WTC11 (cell line): Measurements from ENCODE around the gene CRYGS. TPM values are rescaled to one million over a fixed set of nuclear protein-coding genes. Genes with fewer than 3 reads are reported as not detected.

Source experiments
- ATAC-seq: fragments of 200-7000 bp; cut with Tn5 transposase; 2 replicates; pipeline ENCODE4 v1.10.0; 2021; ENCODE audit warnings: mild to moderate bottlenecking, moderate library complexity
- CTCF ChIA-PET: fragments of 300-600 bp; sonication (Branson Sonifier 250); formaldehyde crosslinking; loops from one replicate; lab custom pipeline; 2021; ENCODE audit warnings: antibody characterized with exemption; lab: Charles Lee
- POLR2A ChIA-PET: fragments of 350-600 bp; sonication (Branson Sonifier 250); formaldehyde crosslinking; loops from one replicate; lab custom pipeline; 2021; ENCODE audit warnings: antibody characterized with exemption; lab: Charles Lee
- DNase-seq: peaks from one replicate; pipeline ENCODE4 v3.0.0; 2021; ENCODE audit warnings: low spot score
- H3K27ac Mint-ChIP-seq: 2 replicates; pipeline ENCODE4 v1.8.0; 2021; ENCODE audit warnings: mixed read lengths
- H3K27me3 Mint-ChIP-seq: 2 replicates; pipeline ENCODE4 v1.8.0; 2021; ENCODE audit warnings: low read depth, mild to moderate bottlenecking, moderate library complexity, mixed read lengths
- H3K36me3 Mint-ChIP-seq: 2 replicates; pipeline ENCODE4 v1.8.0; 2021; ENCODE audit warnings: mixed read lengths
- H3K4me1 Mint-ChIP-seq: 2 replicates; pipeline ENCODE4 v1.8.0; 2022; ENCODE audit warnings: mixed read lengths
- H3K4me3 Mint-ChIP-seq: 2 replicates; pipeline ENCODE4 v1.8.0; 2021; ENCODE audit warnings: mild to moderate bottlenecking, moderate library complexity, mixed read lengths
- H3K9me3 Mint-ChIP-seq: 2 replicates; pipeline ENCODE4 v1.8.0; 2021; ENCODE audit warnings: mixed read lengths
- CBFB ChIP-seq: sonication (generic); formaldehyde crosslinking; IDR thresholded peaks from 2 replicates; pipeline ENCODE4 v1.8.1; 2022; ENCODE audit warnings: mild to moderate bottlenecking, low read depth, missing genetic modification reagents
- CREM ChIP-seq: sonication (generic); formaldehyde crosslinking; IDR thresholded peaks from 2 replicates; pipeline ENCODE4 v1.8.1; 2022; ENCODE audit warnings: mild to moderate bottlenecking, missing genetic modification reagents, moderate library complexity
- EMX1 ChIP-seq: fragments of 250-450 bp; sonication (Bioruptor Pico); IDR thresholded peaks from 2 replicates; pipeline ENCODE4 v1.8.0; 2021; ENCODE audit warnings: mild to moderate bottlenecking
- GRHL2 ChIP-seq: fragments of 250-450 bp; sonication (Bioruptor Pico); IDR thresholded peaks from 2 replicates; pipeline ENCODE4 v1.8.0; 2022; ENCODE audit warnings: mild to moderate bottlenecking, moderate library complexity; ENCODE audit not compliant: insufficient replicate concordance, severe bottlenecking
- JUN ChIP-seq: sonication (generic); formaldehyde crosslinking; IDR thresholded peaks from 2 replicates; pipeline ENCODE4 v1.8.0; 2023; ENCODE audit warnings: mild to moderate bottlenecking, missing genetic modification reagents
- MXD4 ChIP-seq: fragments of 250-450 bp; sonication (Bioruptor Pico); IDR thresholded peaks from 2 replicates; pipeline ENCODE4 v1.8.0; 2021; ENCODE audit warnings: mild to moderate bottlenecking, moderate library complexity, borderline replicate concordance
- NR3C1 ChIP-seq: sonication (generic); formaldehyde crosslinking; conservative IDR thresholded peaks from 2 replicates; pipeline ENCODE4 v1.8.1; 2023; ENCODE audit warnings: low read depth, mild to moderate bottlenecking, missing genetic modification reagents
- TEAD1 ChIP-seq: sonication (generic); formaldehyde crosslinking; IDR thresholded peaks from 2 replicates; pipeline ENCODE4 v1.8.0; 2022; ENCODE audit warnings: mild to moderate bottlenecking, missing genetic modification reagents
- ZNF121 ChIP-seq: sonication (generic); formaldehyde crosslinking; IDR thresholded peaks from 2 replicates; pipeline ENCODE4 v1.8.0; 2023; ENCODE audit warnings: missing genetic modification reagents
- ZNF671 ChIP-seq: fragments of 250-450 bp; sonication (Bioruptor Pico); IDR thresholded peaks from 2 replicates; pipeline ENCODE4 v1.8.0; 2021; ENCODE audit warnings: mild to moderate bottlenecking
- total RNA-seq: library from RNA; stranded (reverse); gene quantifications from 3 replicates; pipeline ENCODE4 v1.2.3, GENCODE V29; 2021
- TF ChIP-seq, protein P1 (sequence below): sonication (generic); formaldehyde crosslinking; IDR thresholded peaks from 2 replicates; pipeline ENCODE4 v1.8.0; 2022; ENCODE audit warnings: mild to moderate bottlenecking, missing genetic modification reagents
- TF ChIP-seq, protein P2 (sequence below): fragments of 250-450 bp; sonication (Bioruptor Pico); IDR thresholded peaks from 2 replicates; pipeline ENCODE4 v2.1.2; 2022; ENCODE audit warnings: mild to moderate bottlenecking, moderate library complexity
- TF ChIP-seq, protein P3 (sequence below): fragments of 250-450 bp; sonication (Bioruptor Pico); IDR thresholded peaks from 2 replicates; pipeline ENCODE4 v1.9.0; 2021; ENCODE audit warnings: mild to moderate bottlenecking
- TF ChIP-seq, protein P4 (sequence below): sonication (generic); formaldehyde crosslinking; IDR thresholded peaks from 2 replicates; pipeline ENCODE4 v1.8.0; 2022; ENCODE audit warnings: missing genetic modification reagents
- TF ChIP-seq, protein P5 (sequence below): fragments of 250-450 bp; sonication (Bioruptor Pico); IDR thresholded peaks from 2 replicates; pipeline ENCODE4 v1.9.0; 2021; ENCODE audit warnings: mild to moderate bottlenecking, borderline replicate concordance
- TF ChIP-seq, protein P6 (sequence below): sonication (generic); formaldehyde crosslinking; IDR thresholded peaks from 2 replicates; pipeline ENCODE4 v1.8.0; 2023; ENCODE audit warnings: mild to moderate bottlenecking, missing genetic modification reagents
- TF ChIP-seq, protein P7 (sequence below): sonication (generic); formaldehyde crosslinking; conservative IDR thresholded peaks from 2 replicates; pipeline ENCODE4 v1.8.1; 2022; ENCODE audit warnings: mild to moderate bottlenecking, missing genetic modification reagents
- TF ChIP-seq, protein P8 (sequence below): sonication (generic); formaldehyde crosslinking; IDR thresholded peaks from 2 replicates; pipeline ENCODE4 v1.8.0; 2022; ENCODE audit warnings: mild to moderate bottlenecking, missing genetic modification reagents
- TF ChIP-seq, protein P9 (sequence below): sonication (generic); formaldehyde crosslinking; IDR thresholded peaks from 2 replicates; pipeline ENCODE4 v1.8.1; 2022; ENCODE audit warnings: low read depth, mild to moderate bottlenecking, moderate library complexity, missing genetic modification reagents, borderline replicate concordance

The CRYGS gene
- total RNA-seq, 1 experiment from 2014 or later = 1.7 TPM

DNA sequence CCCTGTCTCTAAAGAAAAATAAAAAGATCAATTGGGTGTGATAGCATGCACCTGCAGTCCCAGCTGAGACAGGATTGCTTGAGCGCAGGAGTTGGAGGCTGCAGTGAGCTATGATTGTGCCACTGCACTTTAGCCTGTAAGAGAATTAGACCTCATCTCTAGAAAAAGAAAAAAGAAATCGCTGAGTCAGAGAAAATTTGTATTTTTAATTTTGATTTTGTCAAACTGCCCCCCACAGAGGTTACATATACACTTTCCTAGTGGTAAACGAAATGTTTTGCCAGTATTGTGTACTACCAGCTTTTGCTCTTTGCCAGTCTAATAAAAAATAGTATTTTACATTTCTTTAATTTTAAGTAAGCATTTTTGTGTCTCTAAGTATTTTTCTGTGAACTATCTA, 5.3 kb upstream of the CRYGS start:
- no peak overlapping the region for H3K27ac Mint-ChIP-seq
- ChIA-PET CTCF (interaction anchor here (0.6 to 1.3 kb wide), 4 partner anchors 9 to 776 kb away, joined by 3 to 8 read pairs (median 4); no protein-coding TSS in a partner anchor), POLR2A (interaction anchor here (0.6 kb wide), 2 partner anchors 83 to 119 kb away, joined by 4 read pairs; no protein-coding TSS in a partner anchor)
- no peak overlapping the region for H3K4me3 Mint-ChIP-seq
- no peak for ATAC-seq
- no peaks in the 10 kb centered on the region for H3K4me1 Mint-ChIP-seq
- DNase-seq = no peak
- peaks cover 11% of the 10 kb centered on the region for H3K36me3 Mint-ChIP-seq
- H3K27me3 Mint-ChIP-seq = no peaks in the 10 kb centered on the region
- no peaks in the 10 kb centered on the region for H3K9me3 Mint-ChIP-seq
- no peak for TF ChIP-seq EMX1 (CRISPR knock-in tag)
- TF ChIP-seq, protein P1, sequence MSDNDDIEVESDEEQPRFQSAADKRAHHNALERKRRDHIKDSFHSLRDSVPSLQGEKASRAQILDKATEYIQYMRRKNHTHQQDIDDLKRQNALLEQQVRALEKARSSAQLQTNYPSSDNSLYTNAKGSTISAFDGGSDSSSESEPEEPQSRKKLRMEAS (CRISPR knock-in tag) = no peak
- TF ChIP-seq, protein P2, sequence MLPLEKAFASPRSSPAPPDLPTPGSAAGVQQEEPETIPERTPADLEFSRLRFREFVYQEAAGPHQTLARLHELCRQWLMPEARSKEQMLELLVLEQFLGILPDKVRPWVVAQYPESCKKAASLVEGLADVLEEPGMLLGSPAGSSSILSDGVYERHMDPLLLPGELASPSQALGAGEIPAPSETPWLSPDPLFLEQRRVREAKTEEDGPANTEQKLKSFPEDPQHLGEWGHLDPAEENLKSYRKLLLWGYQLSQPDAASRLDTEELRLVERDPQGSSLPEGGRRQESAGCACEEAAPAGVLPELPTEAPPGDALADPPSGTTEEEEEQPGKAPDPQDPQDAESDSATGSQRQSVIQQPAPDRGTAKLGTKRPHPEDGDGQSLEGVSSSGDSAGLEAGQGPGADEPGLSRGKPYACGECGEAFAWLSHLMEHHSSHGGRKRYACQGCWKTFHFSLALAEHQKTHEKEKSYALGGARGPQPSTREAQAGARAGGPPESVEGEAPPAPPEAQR (CRISPR knock-in tag) = no peak
- TF ChIP-seq, protein P3, sequence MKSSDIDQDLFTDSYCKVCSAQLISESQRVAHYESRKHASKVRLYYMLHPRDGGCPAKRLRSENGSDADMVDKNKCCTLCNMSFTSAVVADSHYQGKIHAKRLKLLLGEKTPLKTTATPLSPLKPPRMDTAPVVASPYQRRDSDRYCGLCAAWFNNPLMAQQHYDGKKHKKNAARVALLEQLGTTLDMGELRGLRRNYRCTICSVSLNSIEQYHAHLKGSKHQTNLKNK (CRISPR knock-in tag) = no peak
- no peak for TF ChIP-seq TEAD1 (CRISPR knock-in tag)
- TF ChIP-seq JUN (CRISPR knock-in tag) = no peak
- TF ChIP-seq, protein P4, sequence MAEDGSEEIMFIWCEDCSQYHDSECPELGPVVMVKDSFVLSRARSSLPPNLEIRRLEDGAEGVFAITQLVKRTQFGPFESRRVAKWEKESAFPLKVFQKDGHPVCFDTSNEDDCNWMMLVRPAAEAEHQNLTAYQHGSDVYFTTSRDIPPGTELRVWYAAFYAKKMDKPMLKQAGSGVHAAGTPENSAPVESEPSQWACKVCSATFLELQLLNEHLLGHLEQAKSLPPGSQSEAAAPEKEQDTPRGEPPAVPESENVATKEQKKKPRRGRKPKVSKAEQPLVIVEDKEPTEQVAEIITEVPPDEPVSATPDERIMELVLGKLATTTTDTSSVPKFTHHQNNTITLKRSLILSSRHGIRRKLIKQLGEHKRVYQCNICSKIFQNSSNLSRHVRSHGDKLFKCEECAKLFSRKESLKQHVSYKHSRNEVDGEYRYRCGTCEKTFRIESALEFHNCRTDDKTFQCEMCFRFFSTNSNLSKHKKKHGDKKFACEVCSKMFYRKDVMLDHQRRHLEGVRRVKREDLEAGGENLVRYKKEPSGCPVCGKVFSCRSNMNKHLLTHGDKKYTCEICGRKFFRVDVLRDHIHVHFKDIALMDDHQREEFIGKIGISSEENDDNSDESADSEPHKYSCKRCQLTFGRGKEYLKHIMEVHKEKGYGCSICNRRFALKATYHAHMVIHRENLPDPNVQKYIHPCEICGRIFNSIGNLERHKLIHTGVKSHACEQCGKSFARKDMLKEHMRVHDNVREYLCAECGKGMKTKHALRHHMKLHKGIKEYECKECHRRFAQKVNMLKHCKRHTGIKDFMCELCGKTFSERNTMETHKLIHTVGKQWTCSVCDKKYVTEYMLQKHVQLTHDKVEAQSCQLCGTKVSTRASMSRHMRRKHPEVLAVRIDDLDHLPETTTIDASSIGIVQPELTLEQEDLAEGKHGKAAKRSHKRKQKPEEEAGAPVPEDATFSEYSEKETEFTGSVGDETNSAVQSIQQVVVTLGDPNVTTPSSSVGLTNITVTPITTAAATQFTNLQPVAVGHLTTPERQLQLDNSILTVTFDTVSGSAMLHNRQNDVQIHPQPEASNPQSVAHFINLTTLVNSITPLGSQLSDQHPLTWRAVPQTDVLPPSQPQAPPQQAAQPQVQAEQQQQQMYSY (CRISPR knock-in tag) = no peak
- TF ChIP-seq CREM (CRISPR knock-in tag) = no peak
- no peak for TF ChIP-seq CBFB (CRISPR knock-in tag)
- no peak for TF ChIP-seq MXD4
- no peak for TF ChIP-seq NR3C1 (CRISPR knock-in tag)
- TF ChIP-seq, protein P5, sequence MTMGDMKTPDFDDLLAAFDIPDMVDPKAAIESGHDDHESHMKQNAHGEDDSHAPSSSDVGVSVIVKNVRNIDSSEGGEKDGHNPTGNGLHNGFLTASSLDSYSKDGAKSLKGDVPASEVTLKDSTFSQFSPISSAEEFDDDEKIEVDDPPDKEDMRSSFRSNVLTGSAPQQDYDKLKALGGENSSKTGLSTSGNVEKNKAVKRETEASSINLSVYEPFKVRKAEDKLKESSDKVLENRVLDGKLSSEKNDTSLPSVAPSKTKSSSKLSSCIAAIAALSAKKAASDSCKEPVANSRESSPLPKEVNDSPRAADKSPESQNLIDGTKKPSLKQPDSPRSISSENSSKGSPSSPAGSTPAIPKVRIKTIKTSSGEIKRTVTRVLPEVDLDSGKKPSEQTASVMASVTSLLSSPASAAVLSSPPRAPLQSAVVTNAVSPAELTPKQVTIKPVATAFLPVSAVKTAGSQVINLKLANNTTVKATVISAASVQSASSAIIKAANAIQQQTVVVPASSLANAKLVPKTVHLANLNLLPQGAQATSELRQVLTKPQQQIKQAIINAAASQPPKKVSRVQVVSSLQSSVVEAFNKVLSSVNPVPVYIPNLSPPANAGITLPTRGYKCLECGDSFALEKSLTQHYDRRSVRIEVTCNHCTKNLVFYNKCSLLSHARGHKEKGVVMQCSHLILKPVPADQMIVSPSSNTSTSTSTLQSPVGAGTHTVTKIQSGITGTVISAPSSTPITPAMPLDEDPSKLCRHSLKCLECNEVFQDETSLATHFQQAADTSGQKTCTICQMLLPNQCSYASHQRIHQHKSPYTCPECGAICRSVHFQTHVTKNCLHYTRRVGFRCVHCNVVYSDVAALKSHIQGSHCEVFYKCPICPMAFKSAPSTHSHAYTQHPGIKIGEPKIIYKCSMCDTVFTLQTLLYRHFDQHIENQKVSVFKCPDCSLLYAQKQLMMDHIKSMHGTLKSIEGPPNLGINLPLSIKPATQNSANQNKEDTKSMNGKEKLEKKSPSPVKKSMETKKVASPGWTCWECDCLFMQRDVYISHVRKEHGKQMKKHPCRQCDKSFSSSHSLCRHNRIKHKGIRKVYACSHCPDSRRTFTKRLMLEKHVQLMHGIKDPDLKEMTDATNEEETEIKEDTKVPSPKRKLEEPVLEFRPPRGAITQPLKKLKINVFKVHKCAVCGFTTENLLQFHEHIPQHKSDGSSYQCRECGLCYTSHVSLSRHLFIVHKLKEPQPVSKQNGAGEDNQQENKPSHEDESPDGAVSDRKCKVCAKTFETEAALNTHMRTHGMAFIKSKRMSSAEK (CRISPR knock-in tag) = no peak
- TF ChIP-seq, protein P6, sequence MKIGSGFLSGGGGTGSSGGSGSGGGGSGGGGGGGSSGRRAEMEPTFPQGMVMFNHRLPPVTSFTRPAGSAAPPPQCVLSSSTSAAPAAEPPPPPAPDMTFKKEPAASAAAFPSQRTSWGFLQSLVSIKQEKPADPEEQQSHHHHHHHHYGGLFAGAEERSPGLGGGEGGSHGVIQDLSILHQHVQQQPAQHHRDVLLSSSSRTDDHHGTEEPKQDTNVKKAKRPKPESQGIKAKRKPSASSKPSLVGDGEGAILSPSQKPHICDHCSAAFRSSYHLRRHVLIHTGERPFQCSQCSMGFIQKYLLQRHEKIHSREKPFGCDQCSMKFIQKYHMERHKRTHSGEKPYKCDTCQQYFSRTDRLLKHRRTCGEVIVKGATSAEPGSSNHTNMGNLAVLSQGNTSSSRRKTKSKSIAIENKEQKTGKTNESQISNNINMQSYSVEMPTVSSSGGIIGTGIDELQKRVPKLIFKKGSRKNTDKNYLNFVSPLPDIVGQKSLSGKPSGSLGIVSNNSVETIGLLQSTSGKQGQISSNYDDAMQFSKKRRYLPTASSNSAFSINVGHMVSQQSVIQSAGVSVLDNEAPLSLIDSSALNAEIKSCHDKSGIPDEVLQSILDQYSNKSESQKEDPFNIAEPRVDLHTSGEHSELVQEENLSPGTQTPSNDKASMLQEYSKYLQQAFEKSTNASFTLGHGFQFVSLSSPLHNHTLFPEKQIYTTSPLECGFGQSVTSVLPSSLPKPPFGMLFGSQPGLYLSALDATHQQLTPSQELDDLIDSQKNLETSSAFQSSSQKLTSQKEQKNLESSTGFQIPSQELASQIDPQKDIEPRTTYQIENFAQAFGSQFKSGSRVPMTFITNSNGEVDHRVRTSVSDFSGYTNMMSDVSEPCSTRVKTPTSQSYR (CRISPR knock-in tag) = no peak
- TF ChIP-seq GRHL2 (CRISPR knock-in tag) = no peak
- TF ChIP-seq, protein P7, sequence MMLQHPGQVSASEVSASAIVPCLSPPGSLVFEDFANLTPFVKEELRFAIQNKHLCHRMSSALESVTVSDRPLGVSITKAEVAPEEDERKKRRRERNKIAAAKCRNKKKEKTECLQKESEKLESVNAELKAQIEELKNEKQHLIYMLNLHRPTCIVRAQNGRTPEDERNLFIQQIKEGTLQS = no peak
- no peak for TF ChIP-seq ZNF121 (CRISPR knock-in tag)
- TF ChIP-seq, protein P8, sequence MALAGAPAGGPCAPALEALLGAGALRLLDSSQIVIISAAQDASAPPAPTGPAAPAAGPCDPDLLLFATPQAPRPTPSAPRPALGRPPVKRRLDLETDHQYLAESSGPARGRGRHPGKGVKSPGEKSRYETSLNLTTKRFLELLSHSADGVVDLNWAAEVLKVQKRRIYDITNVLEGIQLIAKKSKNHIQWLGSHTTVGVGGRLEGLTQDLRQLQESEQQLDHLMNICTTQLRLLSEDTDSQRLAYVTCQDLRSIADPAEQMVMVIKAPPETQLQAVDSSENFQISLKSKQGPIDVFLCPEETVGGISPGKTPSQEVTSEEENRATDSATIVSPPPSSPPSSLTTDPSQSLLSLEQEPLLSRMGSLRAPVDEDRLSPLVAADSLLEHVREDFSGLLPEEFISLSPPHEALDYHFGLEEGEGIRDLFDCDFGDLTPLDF (CRISPR knock-in tag) = no peak
- no peak for TF ChIP-seq ZNF671 (CRISPR knock-in tag)
- TF ChIP-seq, protein P9, sequence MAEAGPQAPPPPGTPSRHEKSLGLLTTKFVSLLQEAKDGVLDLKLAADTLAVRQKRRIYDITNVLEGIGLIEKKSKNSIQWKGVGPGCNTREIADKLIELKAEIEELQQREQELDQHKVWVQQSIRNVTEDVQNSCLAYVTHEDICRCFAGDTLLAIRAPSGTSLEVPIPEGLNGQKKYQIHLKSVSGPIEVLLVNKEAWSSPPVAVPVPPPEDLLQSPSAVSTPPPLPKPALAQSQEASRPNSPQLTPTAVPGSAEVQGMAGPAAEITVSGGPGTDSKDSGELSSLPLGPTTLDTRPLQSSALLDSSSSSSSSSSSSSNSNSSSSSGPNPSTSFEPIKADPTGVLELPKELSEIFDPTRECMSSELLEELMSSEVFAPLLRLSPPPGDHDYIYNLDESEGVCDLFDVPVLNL (CRISPR knock-in tag) = no peak
